Measurements from ENCODE around the gene TARBP1.
"Not testable (repeated sequence)": the region's sequence is repeated elsewhere in the genome, so short reads cannot be mapped to it uniquely, and the experiment has no call there.

The TARBP1 gene

DNA sequence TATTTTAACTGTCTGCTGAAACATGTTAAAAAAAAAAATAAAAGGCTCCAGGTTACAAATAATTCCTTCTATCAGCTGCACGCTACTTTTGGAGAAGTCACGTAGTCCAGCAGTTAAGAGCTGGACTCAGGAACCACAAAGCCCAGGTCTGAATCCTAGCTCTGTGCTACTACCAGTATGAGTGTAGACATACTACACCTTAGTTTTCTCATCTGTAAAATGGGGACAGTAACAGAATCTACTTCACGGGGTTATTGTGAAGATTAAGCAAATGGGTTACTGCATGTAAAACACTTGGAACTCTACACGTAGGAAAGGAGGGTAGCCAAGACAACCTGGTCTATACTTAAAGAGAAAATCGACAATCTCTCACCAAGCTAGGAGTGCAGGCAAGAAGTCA is 48.3 kb downstream of the TARBP1 start:
- no peak for DNase-seq

DNA sequence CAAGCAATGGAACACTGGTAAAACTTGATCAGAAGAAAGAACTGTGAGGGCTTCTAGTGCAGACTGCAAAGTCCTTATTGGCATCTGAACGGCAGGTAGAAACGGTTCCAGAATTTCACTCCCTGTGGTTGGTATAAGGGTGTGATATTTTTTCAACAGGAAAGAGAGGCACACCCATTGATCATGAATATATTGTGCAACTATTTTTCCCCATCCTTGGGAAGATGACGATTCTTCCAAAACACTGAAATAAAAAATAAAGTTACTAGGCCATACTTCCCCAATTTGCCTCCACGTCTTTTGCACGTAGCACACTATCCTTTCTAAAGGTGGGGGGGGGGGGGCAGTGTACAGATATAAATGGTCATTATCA is 49.6 kb downstream of the TARBP1 start:
- DNase-seq, result no peak

DNA sequence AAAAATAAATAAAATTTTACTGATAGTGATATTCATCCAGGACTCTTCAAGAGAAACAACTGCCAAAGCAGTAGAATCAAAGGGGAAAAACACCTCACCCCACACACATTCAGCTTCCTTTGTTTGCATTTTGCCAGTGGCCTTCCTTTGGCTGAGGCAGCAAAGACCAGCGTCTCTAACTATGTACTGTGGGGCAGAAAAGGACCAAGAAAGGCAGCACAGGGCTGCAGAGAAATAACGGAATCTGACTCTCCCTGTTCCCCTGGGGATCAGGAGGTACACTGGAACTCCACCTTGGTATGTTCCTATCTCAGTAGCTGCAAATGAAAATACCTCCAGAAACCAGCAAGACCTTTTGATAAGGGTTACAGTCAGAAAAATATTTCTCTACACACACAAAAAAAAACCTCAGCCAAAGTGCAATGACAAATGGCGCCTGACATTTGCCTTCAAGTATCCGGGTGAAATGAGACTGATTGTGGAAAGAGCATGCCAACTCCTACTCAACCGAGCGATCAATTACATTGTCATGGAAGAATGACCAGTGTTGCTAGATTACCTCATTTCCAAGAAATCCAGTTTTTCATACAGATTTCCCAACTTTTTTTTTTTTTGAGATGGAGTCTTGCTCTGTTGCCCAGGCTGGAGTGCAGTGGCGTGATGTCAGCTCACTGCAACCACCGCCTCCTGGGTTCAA is 50.9 kb downstream of the TARBP1 start:
- no peak for DNase-seq

DNA sequence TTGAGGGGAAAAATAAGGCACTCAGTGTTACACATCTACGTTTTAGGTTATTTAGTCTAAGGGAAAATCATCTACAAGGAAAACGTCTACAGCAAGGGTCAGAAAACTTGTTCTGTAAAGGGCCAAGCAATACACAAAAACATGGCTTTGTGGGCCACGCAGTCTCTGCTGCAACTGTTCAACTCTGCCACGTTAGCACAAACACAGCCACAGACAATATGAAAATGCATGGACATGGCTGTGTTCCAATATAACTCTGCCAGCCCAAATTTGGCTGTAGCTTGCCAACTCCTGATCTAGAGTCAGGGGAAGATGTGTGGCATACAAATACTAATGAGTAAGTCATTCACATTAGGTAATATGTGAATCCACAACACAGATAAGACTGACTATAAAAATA is 65.0 kb downstream of the TARBP1 start:
- no peak for DNase-seq

DNA sequence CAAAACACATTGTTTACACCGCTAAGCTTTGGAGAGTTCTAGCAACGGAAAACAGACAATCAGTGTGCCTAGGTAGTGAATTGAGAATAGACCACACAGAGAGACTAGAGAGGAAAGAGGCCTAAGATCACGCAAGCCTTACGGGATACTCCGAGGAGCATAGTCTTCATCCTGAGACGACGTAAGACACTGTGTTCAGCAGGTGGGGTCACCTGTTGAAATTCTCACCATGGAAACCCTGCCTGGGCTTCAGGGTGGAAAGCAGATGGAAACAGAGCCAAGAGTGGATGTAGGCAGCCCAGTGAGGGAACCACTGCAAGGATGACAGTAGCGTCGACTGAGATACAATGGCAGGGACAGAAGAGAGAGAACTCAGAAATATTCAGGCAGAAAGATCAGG is 65.5 kb downstream of the TARBP1 start:
- DNase-seq, result no peak

DNA sequence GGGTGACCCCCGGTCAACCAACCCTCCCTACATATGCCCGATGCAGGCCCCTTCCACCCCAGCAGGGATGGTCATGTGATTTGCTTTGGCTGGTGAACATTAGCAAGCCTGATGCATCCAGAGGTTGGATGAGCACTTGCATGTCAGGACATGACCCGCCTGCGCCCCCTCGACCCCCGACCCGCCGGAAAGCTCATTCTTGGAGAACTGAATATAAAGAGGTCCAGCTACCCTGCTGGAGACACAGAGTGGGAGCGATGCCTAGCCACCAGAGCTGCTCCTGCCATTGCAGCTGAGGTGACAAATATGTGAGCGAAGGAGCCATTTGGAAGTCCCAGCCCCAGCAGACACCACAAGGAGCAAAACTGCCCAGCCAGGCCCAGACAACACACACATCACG is 66.1 kb downstream of the TARBP1 start:
- no peak for DNase-seq

DNA sequence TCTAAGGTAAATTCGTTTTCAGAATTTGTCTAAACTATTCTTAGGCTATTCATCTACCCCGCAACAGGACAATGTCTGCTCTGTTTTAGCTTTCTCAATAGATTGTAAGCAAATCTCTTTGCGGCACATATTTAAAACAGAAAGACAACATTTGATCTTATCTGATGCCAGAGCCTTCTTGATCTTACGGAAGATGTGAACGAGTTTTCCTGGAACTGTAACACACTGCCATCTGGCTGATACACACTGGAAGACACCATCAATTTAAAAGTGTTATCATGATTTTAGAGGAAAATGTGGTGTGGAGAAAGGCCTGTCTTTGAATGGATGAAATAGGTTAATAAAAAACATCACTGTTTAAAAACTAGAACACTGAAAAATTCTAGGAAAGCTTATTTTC is 69.7 kb downstream of the TARBP1 start:
- DNase-seq, result no peak

DNA sequence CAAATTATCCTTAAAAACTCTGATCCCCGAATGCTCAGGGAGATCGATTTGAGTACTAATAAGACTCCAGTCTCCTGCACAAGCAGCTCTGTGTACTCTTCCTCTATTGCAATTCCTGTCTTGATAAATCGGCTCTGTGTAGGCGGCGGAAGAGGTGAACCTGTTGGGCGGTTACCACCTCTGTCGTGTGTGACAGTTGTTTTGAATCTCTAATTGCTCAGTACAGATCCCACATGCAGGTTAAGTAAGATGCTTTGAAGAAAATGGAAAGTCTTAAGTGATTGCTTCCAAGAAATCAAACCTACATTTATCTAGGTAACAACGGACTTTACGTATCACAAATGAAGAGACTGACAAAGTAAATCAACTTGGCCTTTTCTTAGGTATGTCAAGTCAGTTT is 70.2 kb downstream of the TARBP1 start:
- DNase-seq, result no peak

DNA sequence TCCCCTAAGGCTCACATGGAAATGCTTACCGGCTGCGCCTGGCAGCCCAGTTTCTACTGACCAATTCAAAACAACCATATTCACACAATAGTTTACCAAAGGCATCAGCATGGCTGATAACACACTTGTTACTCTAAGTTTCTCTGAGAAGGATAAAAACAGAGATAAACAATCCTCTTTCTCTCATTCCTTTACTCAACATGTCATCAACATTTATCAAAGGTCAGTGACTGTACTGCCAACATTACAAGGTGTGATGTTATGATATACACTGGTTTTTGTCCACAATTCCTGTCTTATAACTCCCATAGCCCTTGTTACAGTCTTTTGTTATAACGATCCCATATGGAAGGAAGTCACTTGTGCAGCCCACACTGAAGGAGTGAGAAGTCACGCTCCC is 72.1 kb downstream of the TARBP1 start:
- no peak for DNase-seq

DNA sequence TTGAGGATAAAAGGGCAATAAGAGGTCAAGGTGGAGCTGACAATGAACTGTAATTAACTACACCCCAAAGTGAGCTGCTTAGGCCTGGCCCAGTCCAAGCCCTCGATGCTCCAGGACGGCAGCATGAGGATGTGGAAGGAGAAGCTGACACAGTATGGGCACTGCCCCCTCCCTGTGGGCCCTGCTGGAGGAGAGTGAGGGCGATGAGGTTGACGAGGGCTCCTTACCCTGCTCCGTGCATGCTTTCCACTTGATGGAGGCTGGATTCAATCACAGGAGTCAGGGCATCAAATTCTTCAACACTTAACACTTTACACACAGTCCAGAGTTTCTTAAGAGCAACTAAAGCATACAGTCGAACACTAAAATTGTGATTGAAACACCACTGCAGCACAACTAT is 73.3 kb downstream of the TARBP1 start:
- DNase-seq, result no peak

DNA sequence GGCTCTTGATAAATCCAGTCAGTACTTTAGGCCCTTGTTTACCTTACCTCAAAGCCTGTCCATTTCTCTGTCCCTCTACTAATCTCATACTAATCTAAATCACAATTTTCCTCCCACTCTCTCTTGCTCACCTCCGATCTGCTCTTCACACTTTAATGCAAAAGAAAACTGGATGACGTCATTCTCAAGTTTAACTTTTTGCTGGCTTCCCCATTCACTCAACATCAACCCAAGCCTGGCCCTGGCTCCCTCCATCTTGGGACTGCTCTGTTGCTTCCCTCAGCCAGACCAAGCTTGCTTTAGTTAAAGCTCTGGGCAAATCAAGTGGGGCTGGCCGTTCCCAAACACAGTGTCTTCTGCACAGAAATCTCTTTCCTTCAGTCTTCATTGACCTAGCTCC is 76.0 kb downstream of the TARBP1 start:
- no peak for DNase-seq

DNA sequence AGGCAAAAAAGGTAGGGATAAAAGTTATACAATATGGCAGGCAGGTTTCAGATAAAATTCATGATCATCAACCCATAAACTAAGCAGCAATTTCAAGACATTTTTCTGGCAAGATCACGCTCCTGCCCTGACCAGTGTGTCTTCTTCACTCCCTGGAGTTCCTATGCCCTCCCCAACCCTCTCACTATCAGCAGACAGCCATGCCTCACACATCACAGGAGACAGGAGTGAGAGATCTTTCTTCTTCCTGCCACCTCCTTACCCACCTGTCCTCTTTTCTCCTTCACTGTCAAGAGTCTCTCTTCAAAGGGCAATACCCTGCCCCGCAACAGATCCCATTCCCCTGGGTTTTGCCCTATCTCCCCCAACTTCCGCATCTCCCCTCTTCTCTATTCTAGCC is 77.3 kb downstream of the TARBP1 start:
- DNase-seq, result no peak

DNA sequence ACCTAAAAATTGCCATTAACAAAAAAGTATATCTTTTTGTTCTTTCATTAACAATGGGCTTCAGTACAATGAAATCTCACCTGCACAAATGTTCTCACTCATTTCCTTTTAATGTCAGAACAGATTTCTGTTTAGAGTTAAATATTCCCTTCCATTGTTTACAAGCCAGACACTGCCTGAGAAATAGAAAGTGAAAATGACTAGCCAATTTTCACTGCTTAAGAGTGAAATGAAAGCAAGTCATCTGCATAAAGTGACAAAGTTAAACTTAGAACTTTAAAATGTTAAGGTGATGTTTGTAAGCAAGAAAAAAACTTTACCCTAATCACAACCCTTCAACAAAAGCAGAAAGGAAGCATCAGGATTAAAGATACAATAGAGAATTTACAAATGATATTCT is 78.2 kb downstream of the TARBP1 start:
- DNase-seq, result no peak

DNA sequence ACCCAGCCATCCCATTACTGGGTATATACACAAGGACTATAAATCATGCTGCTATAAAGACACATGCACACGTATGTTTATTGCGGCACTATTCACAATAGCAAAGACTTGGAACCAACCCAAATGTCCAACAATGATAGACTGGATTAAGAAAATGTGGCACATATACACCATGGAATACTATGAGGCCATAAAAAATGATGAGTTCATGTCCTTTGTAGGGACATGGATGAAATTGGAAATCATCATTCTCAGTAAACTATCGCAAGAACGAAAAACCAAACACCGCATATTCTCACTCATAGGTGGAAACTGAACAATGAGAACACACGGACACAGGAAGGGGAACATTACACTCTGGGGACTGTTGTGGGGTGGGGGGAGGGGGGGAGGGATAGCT is 79.5 kb downstream of the TARBP1 start:
- not testable (repeated sequence) for DNase-seq

DNA sequence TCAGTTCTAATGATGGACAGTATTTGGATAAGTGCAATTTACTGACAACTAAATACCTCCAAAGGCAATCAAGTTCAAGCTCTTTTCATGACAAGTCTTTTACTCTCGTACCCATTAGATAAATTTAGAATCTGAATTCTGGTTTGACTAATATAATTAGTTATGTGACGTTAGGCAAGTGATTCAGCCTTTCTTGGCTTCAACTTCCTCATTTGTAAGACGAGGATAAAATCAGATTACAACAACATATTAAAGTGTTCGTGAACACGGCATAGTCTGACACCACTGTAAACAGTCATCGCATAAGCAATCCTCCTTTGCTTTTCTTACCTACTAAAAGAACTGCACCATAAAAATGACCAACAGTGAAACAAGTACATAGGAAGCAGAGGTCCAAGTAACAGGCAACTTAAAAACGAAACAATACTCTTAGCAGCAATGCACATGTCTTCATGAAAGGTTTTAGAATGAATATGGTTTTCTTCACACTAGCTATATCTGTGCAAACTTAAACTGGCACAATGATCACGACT is 80.1 kb downstream of the TARBP1 start:
- DNase-seq, result no peak

DNA sequence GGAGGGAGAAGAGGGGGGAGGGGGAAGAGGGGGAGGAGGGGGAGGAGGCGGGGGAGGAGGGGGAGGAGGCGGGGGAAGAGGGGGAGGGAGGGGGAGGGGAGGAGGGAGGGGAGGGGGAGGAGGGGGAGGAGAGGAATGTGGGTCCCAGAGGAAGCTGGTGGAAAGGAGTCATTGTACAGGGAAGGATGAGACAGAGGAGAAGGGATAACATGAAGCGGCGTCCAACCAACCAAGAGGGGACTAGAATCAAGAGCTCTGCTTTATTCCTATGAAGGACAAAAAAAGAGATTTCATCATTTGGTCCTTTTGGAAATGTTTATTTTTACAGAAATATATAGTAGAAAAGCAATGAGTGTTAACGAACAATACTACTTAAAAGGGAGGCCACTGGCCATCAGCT is 81.2 kb downstream of the TARBP1 start:
- DNase-seq, result no peak

DNA sequence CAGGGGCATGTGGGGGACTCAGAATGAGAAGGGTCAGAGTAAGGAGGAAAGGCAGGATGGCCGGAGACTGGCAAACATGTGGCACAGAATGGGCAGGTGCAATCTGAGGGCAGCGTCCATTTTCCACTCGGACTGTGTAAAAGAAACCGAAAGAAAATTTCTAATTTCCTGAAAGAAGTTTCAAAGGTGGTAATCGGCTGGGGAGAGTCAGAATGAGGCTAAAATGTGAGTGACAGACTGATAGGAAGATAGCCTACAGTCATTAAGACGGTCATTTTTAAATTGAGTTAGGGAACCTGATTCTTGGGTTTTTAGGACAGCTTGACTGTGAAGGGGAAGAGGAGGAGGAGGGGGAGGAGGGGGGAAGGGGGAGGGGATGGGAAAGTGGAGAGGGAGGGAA is 82.1 kb downstream of the TARBP1 start:
- DNase-seq, result no peak

DNA sequence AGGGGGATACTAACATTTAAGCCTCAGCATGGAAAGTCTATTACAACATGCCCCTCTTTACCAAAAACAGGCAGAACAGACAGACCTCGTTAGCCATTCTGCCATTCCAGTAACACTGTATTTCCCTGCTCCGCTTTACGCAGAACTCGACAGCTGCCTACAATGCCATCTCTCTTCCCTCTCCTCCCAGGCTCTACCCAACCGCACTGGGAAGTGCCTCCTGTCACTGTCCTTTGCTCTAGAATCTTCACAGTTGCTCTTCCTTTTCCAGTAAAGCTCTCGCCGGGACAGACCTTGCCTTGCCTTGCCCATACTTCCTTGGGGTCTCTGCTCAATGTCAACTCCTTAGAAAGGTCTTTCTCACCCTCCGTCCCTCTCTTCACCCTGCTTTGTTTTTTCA is 82.9 kb downstream of the TARBP1 start:
- no peak for DNase-seq

DNA sequence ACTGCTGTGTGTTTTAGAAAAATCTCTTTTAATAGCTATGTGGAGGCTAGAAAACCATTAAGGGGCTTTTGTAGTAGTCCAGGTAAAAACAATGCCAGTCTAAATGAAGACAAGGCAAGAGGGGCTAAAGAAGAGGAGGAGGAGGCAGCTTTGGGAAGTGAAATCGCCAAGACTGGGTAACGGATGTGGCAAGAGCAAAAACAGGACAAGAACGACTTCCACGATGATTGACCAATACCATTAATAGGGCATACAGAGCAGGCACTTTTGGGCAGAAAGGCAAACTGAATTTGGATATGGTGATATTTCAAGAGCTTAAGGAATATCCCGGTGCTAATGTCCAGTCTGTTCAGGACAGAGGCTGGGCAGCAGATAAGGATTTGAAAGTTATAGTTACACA is 83.7 kb downstream of the TARBP1 start:
- no peak for DNase-seq

DNA sequence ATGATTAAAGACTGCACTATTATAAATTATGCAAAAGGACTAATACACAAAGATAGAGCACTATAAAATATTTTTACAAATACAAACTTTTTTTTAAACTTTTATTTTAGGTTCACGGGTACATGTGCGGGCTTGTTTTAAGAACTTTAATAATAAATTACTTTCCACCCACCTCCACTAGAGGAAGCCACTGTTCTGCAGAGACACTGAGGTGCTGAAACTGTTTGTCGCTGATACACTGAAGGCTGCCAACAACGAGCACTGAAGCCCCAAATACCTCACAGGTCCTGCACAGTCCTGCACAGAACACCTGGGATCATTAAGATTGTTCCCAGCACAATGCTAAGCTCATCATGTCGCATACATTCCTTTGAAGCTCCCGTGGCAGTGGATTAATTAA is 85.8 kb downstream of the TARBP1 start:
- no peak for DNase-seq

DNA sequence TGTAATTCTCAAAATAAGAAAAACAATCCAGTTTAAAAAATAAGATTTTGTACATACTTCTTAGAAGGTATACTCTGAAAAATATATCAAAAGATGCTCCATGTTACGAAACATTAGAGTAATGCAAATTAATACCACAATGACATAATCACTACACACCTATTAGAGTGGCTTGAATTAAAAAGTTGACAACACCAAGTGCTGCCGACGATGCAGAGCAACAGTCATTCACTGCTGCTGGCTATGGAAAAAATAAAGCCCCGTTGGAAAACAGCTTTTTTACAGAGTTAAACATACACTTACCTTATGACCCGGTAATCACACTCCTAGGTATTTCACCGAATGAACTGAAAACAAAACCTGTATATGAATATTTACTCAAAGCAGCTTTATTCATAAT is 90.9 kb downstream of the TARBP1 start:
- no peak for DNase-seq

DNA sequence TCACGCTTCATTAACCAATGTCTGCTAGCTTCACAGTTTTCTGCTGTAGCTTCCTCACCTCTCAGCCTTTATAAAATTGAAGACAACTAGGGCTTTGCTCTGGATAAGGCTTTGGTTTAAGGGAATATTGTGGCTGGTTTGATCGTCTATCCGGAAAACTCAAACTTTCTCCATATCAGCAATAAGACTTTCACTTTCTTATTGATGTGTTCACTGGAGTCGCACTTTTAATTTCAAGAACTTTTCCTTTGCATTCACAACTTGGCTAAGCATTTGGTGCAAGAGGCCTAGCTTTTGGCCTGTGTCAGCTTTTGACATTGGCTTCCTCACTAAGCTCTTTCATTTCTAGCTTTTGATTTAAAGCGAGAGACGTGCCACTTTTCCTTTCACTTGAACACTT is 92.9 kb downstream of the TARBP1 start:
- no peak for DNase-seq

DNA sequence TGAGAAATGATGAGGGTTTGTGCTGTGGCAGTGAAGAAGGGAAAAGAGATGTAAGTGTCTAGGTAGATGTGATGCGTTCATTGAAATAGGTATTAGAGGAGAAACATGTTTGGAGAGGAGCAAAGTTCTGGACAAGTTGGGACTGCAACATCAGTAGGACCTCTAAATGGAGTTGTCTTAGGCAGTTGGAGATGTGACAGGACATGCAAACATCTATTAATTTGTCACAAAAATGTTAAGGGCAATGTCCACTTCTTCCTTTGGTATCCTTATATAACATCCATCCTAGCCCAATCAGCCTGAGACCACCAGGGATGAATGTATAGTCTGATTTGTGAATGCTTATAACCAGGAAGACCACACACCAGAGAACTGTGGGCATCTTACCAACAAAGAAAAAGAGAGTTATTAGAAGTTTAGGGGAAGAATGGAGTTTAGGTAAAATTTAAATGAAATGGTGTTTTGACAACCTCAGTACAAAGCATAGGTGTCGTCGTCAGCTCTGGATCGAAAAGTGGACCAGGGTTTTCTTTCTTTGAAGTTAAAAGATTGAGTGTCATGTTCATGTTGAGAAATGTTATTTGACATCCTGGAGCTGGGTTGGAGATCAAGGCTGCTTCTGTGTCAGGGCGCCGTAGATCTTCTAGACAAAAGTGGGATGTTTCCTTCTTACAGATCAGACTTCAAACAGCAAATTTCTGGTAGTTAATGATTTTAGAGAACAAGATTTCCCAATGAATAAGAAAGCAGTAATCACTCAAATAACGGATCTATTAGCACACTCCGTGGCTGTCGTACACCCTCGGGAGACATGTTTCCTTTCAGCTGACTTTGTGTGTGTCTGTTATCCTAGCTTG is 97.1 kb downstream of the TARBP1 start:
- no peak for DNase-seq

DNA sequence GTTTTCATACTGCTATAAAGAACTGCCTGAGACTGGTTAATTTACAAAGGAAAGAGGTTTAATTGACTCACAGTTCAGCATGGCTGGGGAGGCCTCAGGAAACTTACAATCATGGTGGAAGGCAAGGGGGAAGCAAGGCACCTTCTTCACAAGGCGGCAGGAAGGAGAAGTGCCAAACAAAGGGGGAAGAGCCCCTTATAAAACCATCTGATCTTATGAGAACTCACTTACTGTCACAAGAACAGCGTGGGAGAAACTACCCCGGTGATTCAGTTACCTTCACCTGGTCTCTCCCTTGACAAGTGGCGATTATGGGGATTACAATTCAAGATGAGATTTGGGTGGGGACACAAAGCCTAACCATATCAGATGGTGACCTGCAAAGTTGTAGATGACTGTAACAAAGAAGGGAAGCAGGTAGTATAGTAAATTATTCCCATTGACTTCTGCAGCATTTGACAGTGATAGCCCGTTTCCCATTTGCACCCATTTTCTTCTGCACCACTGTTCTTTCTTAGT is 99.3 kb downstream of the TARBP1 start:
- not testable (repeated sequence) for DNase-seq

Measured in NCI-H1048 (cell line).